Transverse colon (tissue), 4 donors: ENCODE measurements around the gene ATG4A. TPM values are rescaled to one million over a fixed set of nuclear protein-coding genes. Genes with fewer than 3 reads are reported as not detected.

Experiments used
- DNase-seq: peaks from one replicate; pipeline ENCODE4 v3.0.0-alpha.2; 2019
- H3K27ac ChIP-seq, 4 donors: fragments of 200-600 bp; sonication (generic); 2 replicates each; pipeline ENCODE4 v1.5.1; 2016 to 2018; ENCODE audit warnings: inconsistent platforms in 4 of 4
- H3K27me3 ChIP-seq: fragments of 200-600 bp; sonication (generic); 2 replicates; pipeline ENCODE4 v1.5.1; 2017; ENCODE audit warnings: inconsistent platforms
- H3K36me3 ChIP-seq, 4 donors: fragments of 200-600 bp; sonication (generic); 2 replicates each; pipeline ENCODE4 v1.5.1; 2017 to 2019; ENCODE audit warnings: inconsistent platforms in 4 of 4
- H3K4me1 ChIP-seq, 4 donors: fragments of 200-600 bp; sonication (generic); 2 replicates each; pipeline ENCODE4 v1.5.1; 2017 to 2020; ENCODE audit warnings: inconsistent platforms in 4 of 4
- H3K4me3 ChIP-seq, 4 donors: fragments of 200-600 bp; sonication (generic); 1 replicate in 1 of 4; 2 replicates in 3 of 4; pipeline versions ENCODE4 v1.5.1 to v1.6.1; 2017 to 2019; ENCODE audit warnings: inconsistent platforms in 4 of 4
- H3K9me3 ChIP-seq, 2 donors: fragments of 200-600 bp; sonication (generic); 2 replicates each; pipeline ENCODE4 v1.5.1; 2017 to 2019; ENCODE audit warnings: inconsistent platforms in 2 of 2
- CTCF ChIP-seq, 5 experiments: fragments of 200-600 bp in 3 of 5; fragments of 450-650 bp in 2 of 5; sonication (generic) in 3 of 5; IDR thresholded peaks; 1 replicate in 2 of 5; 2 replicates in 3 of 5; pipeline ENCODE4 v1.5.1; 2016 to 2017; ENCODE audit warnings: antibody characterized with exemption in 5 of 5, inconsistent platforms in 3 of 5, mild to moderate bottlenecking in 2 of 5, moderate library complexity in 1 of 5
- EP300 ChIP-seq: sonication (generic); formaldehyde crosslinking; IDR thresholded peaks from one replicate; pipeline ENCODE4 v1.6.1; 2017; ENCODE audit warnings: antibody characterized with exemption, low read depth
- POLR2A ChIP-seq: fragments of 450-650 bp; IDR thresholded peaks from one replicate; pipeline ENCODE4 v1.6.1; 2016; ENCODE audit warnings: antibody characterized with exemption, mild to moderate bottlenecking, moderate library complexity
- POLR2AphosphoS5 ChIP-seq, 3 donors: sonication (generic); formaldehyde crosslinking; IDR thresholded peaks; one replicate each; pipeline ENCODE4 v1.6.1; 2016; ENCODE audit warnings: antibody characterized with exemption in 3 of 3
- WGBS, 2 donors: methylation state at CpG; one replicate each; pipeline ENCODE4 v1.1.5; 2018; ENCODE audit warnings: low coverage in 1 of 2; 5-methylcytosine and 5-hydroxymethylcytosine counted together
- in situ Hi-C, 4 donors: fragments of 200-750 bp; cut with MboI; loops; one replicate each; pipeline versions ENCODE4 v1.15.0 to v1.15.1; 2017; ENCODE audit warnings: low sequenced_read_pairs in 3 of 4, low pct_ligation_motif_present in 1 of 4, low pct_unique_long_range_greater_than_20kb in 1 of 4
- intact Hi-C: fragments of 100-400 bp; cut with DNase I; formaldehyde crosslinking; loops from one replicate; pipeline ENCODE4 v1.15.1; 2023; ENCODE audit warnings: low total_unique reads
- total RNA-seq, 4 donors: library from RNA; depleted of rRNA; stranded (reverse); fragments of >200 nt; gene quantifications; one replicate each; pipeline ENCODE4 v1.1.0, GENCODE V29; 2016

The ATG4A gene
- total RNA-seq, 4 donors from 2014 or later, result 3.2 to 20.9 (median 13.1) TPM

GRCh38 chrX:108165383-108166111 lies 74.0 kb downstream of the ATG4A start:
- WGBS, 2 donors, result 67% methylated on average over 7 of the region's 7 CpGs; no CpG with 5 or more reads in 1 of the 2 donors
- no peaks in the 10 kb centered on the region for H3K9me3 ChIP-seq
- no peaks in the 10 kb centered on the region for H3K36me3 ChIP-seq
- DNase-seq, result no peak
- no peaks in the 10 kb centered on the region for H3K27me3 ChIP-seq
- H3K4me3 ChIP-seq, result no peak overlapping the region
- intact Hi-C loops, result no loop called here
- in situ Hi-C loops, result no loop called here
- no peaks in the 10 kb centered on the region for H3K4me1 ChIP-seq
- TF ChIP-seq POLR2AphosphoS5 (IDR thresholded peaks at IDR 0.05), result no peak
- TF ChIP-seq CTCF (IDR thresholded peaks at IDR 0.05), result no peak
- no peak for TF ChIP-seq EP300
- TF ChIP-seq POLR2A, result no peak
- H3K27ac ChIP-seq, result no peak overlapping the region

- intact Hi-C loops, result no loop called here
- no peak overlapping the region for H3K4me3 ChIP-seq
- WGBS, 2 donors, result 64 to 100% methylated on average over 1 to 5 of the region's 5 CpGs
- H3K9me3 ChIP-seq, result no peaks in the 10 kb centered on the region
- H3K36me3 ChIP-seq, result no peaks in the 10 kb centered on the region
- no peak overlapping the region for H3K27ac ChIP-seq
- H3K4me1 ChIP-seq, result no peaks in the 10 kb centered on the region
- in situ Hi-C loops, result no loop called here
- TF ChIP-seq EP300, result no peak
- no peak for TF ChIP-seq POLR2A
- no peak for TF ChIP-seq POLR2AphosphoS5 (IDR thresholded peaks at IDR 0.05)
- TF ChIP-seq CTCF (IDR thresholded peaks at IDR 0.05), result no peak
- DNase-seq, result no peak
- no peaks in the 10 kb centered on the region for H3K27me3 ChIP-seq
Measured at GRCh38 chrX:108167211-108167872, 75.8 kb downstream of the ATG4A start.

GRCh38 chrX:108168961-108169740 lies 77.6 kb downstream of the ATG4A start:
- no peaks in the 10 kb centered on the region for H3K27me3 ChIP-seq
- in situ Hi-C loops, result no loop called here
- H3K4me3 ChIP-seq, result no peak overlapping the region
- WGBS, 2 donors, result 68% methylated on average over 9 of the region's 9 CpGs; no CpG with 5 or more reads in 1 of the 2 donors
- intact Hi-C loops, result no loop called here
- H3K9me3 ChIP-seq, result no peaks in the 10 kb centered on the region
- H3K36me3 ChIP-seq, result no peaks in the 10 kb centered on the region
- TF ChIP-seq POLR2A (no peak), CTCF (IDR thresholded peaks at IDR 0.05) (no peak), POLR2AphosphoS5 (IDR thresholded peaks at IDR 0.05) (no peak), EP300 (no peak)
- no peak overlapping the region for H3K27ac ChIP-seq
- DNase-seq, result no peak
- H3K4me1 ChIP-seq, result no peaks in the 10 kb centered on the region

GRCh38 chrX:108169768-108170167 lies 78.2 kb downstream of the ATG4A start:
- Histone ChIP-seq H3K4me3 (no peak overlapping the region), H3K27me3 (no peaks in the 10 kb centered on the region), H3K36me3 (no peaks in the 10 kb centered on the region), H3K27ac (no peak overlapping the region), H3K9me3 (no peaks in the 10 kb centered on the region), H3K4me1 (no peaks in the 10 kb centered on the region)
- intact Hi-C loops, result no loop called here
- in situ Hi-C loops, result no loop called here
- TF ChIP-seq POLR2AphosphoS5 (IDR thresholded peaks at IDR 0.05) (no peak), EP300 (no peak), POLR2A (no peak), CTCF (IDR thresholded peaks at IDR 0.05) (no peak)
- 88% methylated on average over 3 of the region's 3 CpGs; no CpG with 5 or more reads in 1 of the 2 donors for WGBS, 2 donors
- no peak for DNase-seq
